ENCODE measurements around the gene PATL1.
A peak's percentile ranks its signal among the peaks of the same experiment; 100 is the strongest.
"Not testable (repeated sequence)": the region's sequence is repeated elsewhere in the genome, so short reads cannot be mapped to it uniquely, and the experiment has no call there.

Gene PATL1

DNA sequence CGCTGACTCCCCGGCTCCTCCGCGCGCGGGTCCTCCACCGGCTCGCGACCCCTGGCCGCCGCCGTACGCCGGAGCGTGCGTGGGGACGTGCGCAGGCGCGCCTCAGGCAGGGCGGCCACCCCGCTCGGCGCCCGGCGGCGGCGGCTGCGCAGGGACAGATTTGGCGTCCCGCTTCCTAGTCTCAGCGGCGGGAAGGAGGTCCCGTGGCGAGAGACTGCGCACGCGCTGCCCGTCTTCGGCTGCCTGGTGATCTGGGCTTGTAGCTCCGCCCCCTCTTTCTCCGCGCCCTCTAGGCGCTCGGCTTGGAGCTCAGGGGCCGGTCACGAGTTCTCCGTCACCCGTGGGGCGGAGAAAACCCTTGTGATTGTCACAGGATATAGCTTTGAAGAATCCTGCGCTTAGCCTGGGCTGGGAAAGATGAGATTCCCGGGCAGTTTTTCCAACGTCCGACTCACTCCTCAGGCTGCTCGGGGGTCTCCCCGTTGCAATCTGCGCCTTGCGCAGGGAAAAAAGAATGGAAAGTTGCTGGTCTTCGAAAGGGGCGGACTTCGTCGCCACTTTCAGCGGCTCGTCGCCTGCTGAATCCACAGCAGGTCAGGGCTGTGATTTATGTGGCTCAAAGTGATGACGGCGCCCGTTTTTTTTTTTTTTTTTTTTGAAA lies at the start of gene PATL1:
Gene PATL1, minus strand, starts transcription at position 88 of the 661 bp plus-strand sequence. CDS start 142 bp downstream, outside the sequence.
- peak; percentile 87 to 99 for DNase-seq

- DNase-seq: no peak
Measured at GRCh38 chr11:59716051-59716450, 47.2 kb upstream of the PATL1 start.

GRCh38 chr11:59713745-59714144 lies 44.9 kb upstream of the PATL1 start, which contains the start of gene OR10V1:
TSS of gene OR10V1 (minus strand) at chr11:59713845. CDS start at chr11:59713845, 0 bp downstream.
- DNase-seq: no peak

DNA sequence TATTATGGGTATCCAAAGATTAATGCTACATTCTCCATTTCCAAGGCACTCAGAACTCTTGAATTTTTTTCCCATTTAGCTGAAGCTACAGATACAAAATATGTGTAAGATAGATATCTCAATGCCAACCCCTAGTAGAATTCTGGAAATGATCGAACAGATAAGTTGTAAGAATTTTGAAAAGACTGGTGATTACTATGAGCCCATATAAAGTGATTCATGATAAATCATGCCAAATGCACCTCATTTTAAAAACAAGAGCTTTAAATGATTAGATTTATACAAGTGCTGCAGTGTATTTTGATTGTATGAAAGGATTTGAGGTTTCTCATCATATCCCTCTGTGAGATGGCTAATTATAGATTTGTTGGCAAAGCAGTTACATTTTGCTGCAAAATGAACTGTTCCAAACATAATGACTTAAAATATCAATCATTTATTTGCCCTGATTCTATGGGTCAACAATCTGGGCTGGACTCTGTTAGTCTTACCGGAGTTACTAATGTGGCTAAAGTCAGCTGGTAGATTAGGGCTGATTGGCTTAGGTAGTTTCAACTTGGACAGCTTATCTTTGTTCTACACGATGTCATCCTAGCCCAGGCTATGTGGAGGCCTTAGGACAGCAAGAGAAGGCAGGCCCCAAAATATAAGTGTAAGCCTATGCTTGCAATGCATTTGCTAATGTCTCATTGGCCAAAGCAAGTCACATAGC lies 41.5 kb upstream of the PATL1 start:
- no peak for DNase-seq

- DNase-seq: no peak
Measured at GRCh38 chr11:59708537-59708936, 39.7 kb upstream of the PATL1 start.

GRCh38 chr11:59707371-59707770 lies 38.5 kb upstream of the PATL1 start:
- no peak for DNase-seq

DNA sequence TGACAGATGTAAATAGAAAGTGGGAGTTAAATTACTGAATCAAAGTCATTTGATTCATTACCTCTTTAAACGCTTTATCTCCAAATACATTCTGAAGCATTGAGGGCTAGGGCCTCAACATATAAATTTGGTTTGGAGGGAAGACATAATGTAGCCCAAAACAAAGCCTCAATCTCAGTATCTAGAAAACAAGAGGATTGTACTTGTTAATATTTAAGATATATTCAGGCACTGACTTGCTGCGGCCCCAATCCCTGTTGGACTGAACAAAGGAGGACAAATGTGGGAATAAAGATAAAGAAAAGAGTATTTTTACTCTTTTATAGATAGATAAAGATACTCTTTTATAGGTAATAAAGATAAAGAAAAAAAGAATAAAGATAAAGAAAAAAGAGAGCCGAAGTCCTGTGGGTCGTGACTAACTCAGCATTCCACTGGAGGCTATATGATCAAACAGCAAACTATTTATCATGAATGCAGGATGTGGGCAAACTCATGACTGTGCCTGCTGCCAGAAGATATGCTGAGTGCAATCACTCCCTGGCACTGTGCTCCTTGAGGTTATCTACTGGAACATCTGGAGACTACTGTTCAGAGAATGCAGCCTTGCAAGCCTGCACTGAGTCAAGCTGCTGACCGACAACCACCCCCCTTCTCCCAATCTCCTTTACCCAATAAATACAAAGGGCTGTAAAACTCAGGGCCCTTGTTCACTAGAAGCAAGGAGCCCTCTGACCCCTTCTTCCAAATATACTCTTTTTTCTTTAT lies 37.9 kb upstream of the PATL1 start:
- DNase-seq: peak in 1 of 2 donors; percentile 45

GRCh38 chr11:59705294-59705693 lies 36.5 kb upstream of the PATL1 start:
- no peak for DNase-seq

- not testable (repeated sequence) for DNase-seq
Measured at GRCh38 chr11:59703515-59703914, 34.7 kb upstream of the PATL1 start.

- not testable (repeated sequence) for DNase-seq
Measured at GRCh38 chr11:59700157-59700556, 31.3 kb upstream of the PATL1 start.

DNA sequence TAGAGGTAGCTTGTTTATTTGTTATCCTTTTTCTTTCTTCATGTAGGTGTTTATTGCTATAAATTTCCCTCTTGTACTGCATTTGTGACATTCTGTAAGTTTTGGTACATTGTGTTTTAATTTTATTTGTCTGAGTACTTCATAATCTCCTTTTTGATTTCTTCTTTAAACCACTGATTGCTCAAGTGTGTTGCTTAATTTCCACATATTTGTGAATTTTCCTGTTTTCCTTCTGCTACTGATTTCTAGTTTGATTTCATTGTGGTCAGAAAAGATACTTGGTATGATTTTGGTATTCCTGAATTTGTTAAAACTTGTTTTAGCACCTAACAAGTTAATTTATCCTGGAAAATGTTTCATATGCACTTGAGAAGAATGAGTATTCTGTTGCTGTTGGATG lies 29.7 kb upstream of the PATL1 start:
- DNase-seq: no peak

DNA sequence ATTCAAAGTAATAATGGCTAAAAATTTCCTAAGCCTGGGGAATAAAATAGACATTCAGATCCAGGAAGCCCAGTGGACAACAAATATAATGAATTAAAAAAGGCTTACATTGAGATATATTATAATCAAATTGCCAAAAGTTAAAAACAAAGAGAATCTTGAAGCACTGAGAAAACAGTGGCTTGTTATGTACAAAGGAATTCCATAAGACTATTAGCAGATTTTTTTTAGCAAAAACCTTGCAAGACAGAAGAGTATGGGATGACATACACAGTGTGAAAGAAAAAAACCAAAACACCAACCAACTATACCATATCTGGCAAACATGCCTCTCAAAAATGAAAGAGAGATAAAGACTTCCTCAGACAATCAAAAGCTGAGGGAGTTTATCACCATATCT lies 24.1 kb upstream of the PATL1 start:
- DNase-seq: no peak

- DNase-seq: peak in 1 of 2 donors; percentile 29
Measured at GRCh38 chr11:59691156-59691555, 22.3 kb upstream of the PATL1 start.

DNA sequence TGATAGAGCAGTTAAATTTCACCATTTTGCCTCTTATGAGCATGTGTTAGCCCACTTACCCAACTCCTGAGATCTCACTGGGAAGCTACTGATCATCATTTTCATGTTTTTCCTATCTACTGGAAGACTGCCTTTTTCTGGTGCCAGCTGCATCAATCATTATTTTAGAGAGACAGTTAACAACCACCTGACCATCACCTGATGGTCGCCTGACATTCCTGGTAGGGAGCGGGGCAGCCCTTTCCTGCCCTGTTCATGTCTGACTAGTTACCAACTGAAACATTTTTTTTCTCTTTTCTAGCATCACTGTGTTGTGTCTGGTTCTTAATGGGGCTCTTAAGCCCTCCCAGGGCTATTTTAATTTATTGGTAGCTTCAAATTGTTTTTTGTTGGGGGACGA lies 20.2 kb upstream of the PATL1 start:
- DNase-seq: no peak

DNA sequence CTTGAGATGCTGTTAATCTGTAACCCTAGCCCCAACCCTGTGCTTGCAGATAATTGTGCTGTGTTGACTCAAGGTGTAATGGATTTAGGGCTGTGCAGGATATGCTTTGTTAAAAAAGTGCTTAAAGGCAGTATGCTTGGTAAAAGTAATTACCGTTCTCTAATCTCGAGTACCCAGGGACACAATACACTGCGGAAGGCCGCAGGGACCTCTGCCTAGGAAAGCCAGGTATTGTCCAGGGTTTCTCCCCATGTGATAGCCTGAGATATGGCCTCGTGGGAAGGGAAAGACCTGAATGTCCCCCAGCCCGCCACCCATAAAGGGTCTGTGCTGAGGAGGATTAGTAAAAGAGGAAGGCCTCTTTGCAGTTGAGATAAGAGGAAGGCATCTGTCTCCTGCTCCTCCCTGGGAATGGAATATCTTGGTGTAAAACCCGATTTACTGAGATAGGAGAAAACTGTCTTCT lies 12.5 kb upstream of the PATL1 start:
- not testable (repeated sequence) for DNase-seq

DNA sequence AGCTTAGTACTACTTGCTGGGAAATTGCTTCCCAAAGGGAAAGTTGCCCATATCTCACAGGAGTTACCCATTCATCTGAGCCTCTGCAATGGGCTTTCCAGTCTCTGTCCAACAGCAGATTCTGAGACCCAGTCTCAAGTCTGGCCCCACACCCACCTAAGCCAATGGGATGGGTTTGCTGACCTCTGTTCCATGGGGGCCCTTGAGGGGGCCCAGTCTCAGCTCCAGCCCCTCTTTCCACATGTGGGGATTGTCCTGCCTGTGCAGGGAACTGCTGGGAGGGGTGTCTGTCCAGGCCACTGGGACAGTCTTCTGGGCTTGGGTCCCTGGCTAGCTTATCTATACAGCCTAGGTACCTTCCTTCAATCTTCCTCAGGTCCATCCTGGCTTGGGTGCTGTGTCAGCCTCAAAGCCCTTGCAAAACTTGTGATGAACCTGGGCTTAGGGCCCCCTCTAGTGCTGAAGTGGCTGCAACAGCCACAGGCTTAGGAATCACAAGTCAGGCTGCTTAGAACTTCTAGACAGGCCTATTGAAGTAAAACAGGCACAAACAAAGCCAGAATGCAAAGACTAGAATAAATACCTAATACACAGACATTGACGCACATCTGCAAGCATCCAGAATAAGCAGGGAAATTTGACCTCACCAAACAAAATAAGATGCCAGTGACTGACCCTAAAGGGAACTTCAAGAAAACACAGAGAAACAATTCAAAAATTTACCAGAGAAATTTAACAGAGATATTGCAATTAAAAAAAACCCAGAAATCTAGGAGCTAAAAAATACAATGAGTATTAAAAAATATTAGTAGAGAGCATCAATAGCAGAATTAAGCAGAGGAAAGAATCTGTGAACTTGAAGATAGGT lies 11.7 kb upstream of the PATL1 start:
- peak; percentile 12 to 46 for DNase-seq

GRCh38 chr11:59679347-59679746 lies 10.5 kb upstream of the PATL1 start:
- no peak for DNase-seq

- no peak for DNase-seq
Measured at GRCh38 chr11:59678813-59679165, 10.0 kb upstream of the PATL1 start.

DNA sequence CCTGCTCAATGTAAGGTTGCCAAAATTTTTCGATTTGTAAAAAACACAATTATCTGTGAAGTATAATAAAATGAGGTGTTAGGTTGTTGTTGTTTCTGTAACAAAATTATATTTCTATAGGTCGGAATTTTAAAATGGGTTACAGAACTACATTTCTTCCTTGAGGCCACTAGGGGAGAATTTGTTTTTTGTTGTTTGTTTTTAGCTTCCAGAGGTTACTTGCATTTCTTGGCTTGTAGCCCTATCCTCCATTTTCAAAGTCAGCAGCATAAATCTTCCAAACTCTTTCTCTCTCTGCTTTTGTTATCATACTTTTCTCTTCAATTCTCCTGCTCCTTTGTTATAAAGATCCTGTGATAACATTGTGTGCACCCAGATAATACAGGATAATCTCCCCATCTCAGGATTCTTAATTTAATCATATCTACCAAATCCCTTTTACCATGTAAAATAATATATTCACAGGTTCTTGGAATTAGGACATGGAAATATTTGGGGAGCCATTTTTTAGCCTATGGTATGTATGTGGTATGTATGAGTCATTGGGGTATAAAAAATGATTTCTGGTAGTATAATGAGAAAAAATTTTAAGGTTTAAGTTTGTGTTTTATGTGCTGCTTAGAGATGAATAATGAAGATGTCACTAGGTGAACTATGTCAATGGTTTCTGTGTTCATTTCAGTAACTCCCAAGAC lies 9.4 kb upstream of the PATL1 start:
- no peak for DNase-seq

DNA sequence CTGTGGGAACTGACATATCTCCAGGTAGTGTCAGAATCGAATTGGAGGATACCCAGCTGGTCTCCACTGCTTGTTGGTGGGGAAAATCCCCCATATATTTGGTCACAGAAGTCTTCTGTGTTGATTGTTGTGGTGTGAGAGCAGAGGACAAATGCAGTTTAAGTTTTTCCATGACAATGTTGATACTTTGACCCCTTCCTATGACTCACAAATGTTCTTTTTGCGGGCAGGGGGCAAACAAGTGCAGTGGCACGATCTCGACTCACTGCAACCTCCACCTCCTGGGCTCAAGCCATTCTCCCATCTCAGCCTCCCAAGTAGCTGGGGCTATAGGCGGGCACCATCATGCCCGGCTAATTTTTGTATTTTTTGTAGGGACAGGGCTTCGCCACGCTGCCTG lies 7.4 kb upstream of the PATL1 start:
- no peak for DNase-seq

DNA sequence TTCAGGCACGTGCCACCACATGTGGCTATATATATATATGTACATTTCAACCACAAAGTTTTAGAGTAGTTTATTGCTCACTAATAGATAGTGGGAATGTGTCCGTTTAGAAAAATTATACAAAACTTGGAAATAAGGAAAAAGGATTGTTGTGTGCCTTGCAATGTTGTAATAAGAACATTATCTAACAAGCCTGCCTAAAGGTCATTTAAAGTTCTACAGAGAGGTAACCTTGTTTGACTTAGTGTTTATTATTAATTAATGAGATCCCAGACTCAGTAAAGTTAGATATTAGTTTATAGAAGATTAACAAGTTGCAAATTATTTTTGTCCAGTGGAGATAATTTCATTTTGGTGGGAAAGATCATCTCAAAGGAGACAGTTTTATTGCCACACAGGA lies 5.5 kb upstream of the PATL1 start:
- DNase-seq: no peak

DNA sequence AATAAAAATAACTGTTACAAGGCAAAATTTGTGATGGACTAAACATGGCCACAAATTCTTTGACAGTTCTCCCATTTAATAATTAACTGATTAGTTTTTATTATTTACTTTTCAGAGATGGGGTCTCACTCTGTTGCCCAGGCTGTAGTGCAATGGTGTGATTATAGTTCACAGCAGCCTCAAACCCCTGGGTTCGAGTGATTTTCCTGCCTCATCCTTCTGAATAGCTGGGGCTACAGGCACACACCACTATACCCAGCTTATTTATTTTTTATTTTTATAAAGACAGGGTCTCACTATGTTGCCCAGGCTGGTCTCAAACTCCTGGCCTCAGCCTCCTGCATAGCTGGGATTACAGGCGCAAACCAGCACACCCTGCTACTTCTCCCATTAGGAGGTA lies 4.5 kb upstream of the PATL1 start:
- no peak for DNase-seq

All from bone marrow (tissue), 2 donors.